ENCODE results near the gene CACNA2D3. TPM values are rescaled to one million over a fixed set of nuclear protein-coding genes. Genes with fewer than 3 reads are reported as not detected.
"Not testable (repeated sequence)": the region's sequence is repeated elsewhere in the genome, so short reads cannot be mapped to it uniquely, and the experiment has no call there.

Gene CACNA2D3
- total RNA-seq, 1 donor from 2014 or later, result not detected

GRCh38 chr3:54099381-54099780, 23.0 kb upstream of the CACNA2D3 start:
- Histone ChIP-seq H3F3A (ENCODE audit: low read depth) (peaks cover 12% of the 10 kb centered on the region), H3K79me2 (ENCODE audit: low read depth) (no peaks in the 10 kb centered on the region), H3K27ac (no peak overlapping the region), H3K36me3 (no peaks in the 10 kb centered on the region), H3K27me3 (no peaks in the 10 kb centered on the region), H3K4me2 (no peak overlapping the region), H4K20me1 (ENCODE audit: low read depth) (no peaks in the 10 kb centered on the region), H3K4me1 (peaks cover 8% of the 10 kb centered on the region), H3K9ac (no peak overlapping the region), H3K9me3 (ENCODE audit: low read depth) (no peaks in the 10 kb centered on the region), H3K4me3 (no peak overlapping the region), H2AFZ (replicated peaks) (no peak overlapping the region)
- TF ChIP-seq EZH2 (IDR thresholded peaks at IDR 0.05), result no peak
- TF ChIP-seq CTCF (IDR thresholded peaks at IDR 0.05), result no peak
- no peak for TF ChIP-seq EZH2phosphoT487 (IDR thresholded peaks at IDR 0.05)
- Mint-ChIP-seq H3K4me3 (no peak overlapping the region), H3K27me3 (ENCODE audit: insufficient read depth, low read depth) (peaks cover 4% of the 10 kb centered on the region), H3K27ac (no peak overlapping the region), H3K36me3 (no peaks in the 10 kb centered on the region), H3K9me3 (no peaks in the 10 kb centered on the region), H3K4me1 (no peaks in the 10 kb centered on the region)
- DNase-seq (ENCODE audit: low spot score), result no peak

DNA sequence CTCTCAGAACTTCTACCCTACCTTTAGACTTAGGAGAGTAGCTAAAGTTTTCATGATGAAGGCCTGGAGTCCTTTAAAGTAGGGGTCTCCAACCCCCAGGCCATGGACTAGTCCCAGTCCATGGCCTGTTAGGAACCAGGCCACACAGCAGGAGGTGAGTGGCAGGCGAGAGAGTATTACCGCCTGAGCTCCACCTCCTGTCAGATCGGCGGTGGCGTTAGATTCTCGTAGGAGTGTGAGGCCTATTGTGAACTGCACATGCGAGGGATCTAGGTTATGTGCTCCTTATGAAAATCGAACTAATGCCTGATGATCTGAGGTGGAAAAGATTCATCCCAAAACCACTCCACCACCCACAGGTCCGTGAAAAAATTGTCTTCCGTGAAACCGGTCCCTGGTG, 18.3 kb upstream of the CACNA2D3 start:
- Histone ChIP-seq H3K9ac (no peak overlapping the region), H3K4me2 (no peak overlapping the region), H3K27ac (no peak overlapping the region), H4K20me1 (ENCODE audit: low read depth) (no peaks in the 10 kb centered on the region), H3K27me3 (no peaks in the 10 kb centered on the region), H2AFZ (replicated peaks) (no peak overlapping the region), H3F3A (ENCODE audit: low read depth) (no peaks in the 10 kb centered on the region), H3K4me1 (no peaks in the 10 kb centered on the region), H3K36me3 (no peaks in the 10 kb centered on the region), H3K9me3 (ENCODE audit: low read depth) (peaks cover 8% of the 10 kb centered on the region), H3K79me2 (ENCODE audit: low read depth) (no peaks in the 10 kb centered on the region), H3K4me3 (no peak overlapping the region)
- no peak overlapping the region for H3K4me3 Mint-ChIP-seq
- no peak overlapping the region for H3K27ac Mint-ChIP-seq
- H3K36me3 Mint-ChIP-seq, result no peaks in the 10 kb centered on the region
- H3K9me3 Mint-ChIP-seq, result no peaks in the 10 kb centered on the region
- no peaks in the 10 kb centered on the region for H3K4me1 Mint-ChIP-seq
- TF ChIP-seq EZH2phosphoT487 (IDR thresholded peaks at IDR 0.05) (no peak), CTCF (IDR thresholded peaks at IDR 0.05) (no peak), EZH2 (IDR thresholded peaks at IDR 0.05) (no peak)
- no peak for DNase-seq (ENCODE audit: low spot score)
- H3K27me3 Mint-ChIP-seq (ENCODE audit: insufficient read depth, low read depth), result peaks cover 4% of the 10 kb centered on the region

DNA sequence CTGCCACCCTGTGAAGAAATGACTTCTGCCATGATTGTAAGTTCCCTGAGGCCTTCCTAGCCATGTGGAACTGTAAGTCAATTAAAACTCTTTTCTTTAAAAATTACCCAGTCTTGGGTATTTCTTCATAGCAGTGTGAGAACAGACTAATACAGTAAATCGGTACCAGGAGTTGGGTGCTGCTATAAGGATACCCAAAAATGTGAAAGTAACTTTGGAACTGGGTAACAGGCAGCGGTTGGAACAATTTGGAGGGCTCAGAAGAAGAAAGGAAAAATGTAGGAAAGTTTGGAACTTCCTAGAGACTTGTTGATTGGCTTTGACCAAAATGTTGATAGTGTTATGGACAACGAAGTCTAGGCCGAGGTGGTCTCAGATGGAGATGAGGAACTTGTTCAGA, 6.2 kb upstream of the CACNA2D3 start:
- not testable (repeated sequence) for H3K79me2 ChIP-seq (ENCODE audit: low read depth); H2AFZ ChIP-seq (replicated peaks); H3K4me3 Mint-ChIP-seq; H3K9me3 ChIP-seq (ENCODE audit: low read depth); H3K4me1 Mint-ChIP-seq; H3K27ac ChIP-seq; H3F3A ChIP-seq (ENCODE audit: low read depth); H3K36me3 Mint-ChIP-seq; DNase-seq (ENCODE audit: low spot score); H3K9ac ChIP-seq; H3K27ac Mint-ChIP-seq; H3K4me3 ChIP-seq; H3K4me2 ChIP-seq; H3K36me3 ChIP-seq
- Histone ChIP-seq H3K27me3 (peaks cover 40% of the 10 kb centered on the region), H3K4me1 (peaks cover 13% of the 10 kb centered on the region), H4K20me1 (ENCODE audit: low read depth) (peaks cover 13% of the 10 kb centered on the region)
- H3K27me3 Mint-ChIP-seq (ENCODE audit: insufficient read depth, low read depth), result peaks cover 35% of the 10 kb centered on the region
- H3K9me3 Mint-ChIP-seq, result peaks cover 12% of the 10 kb centered on the region

GRCh38 chr3:54120657-54121413, 1.5 kb upstream of the CACNA2D3 start:
- Mint-ChIP-seq H3K27ac (no peak overlapping the region), H3K9me3 (peaks cover 10% of the 10 kb centered on the region), H3K36me3 (no peaks in the 10 kb centered on the region), H3K4me1 (peaks cover 14% of the 10 kb centered on the region), H3K4me3 (peak overlapping the region; percentile 82), H3K27me3 (ENCODE audit: insufficient read depth, low read depth) (peaks cover 51% of the 10 kb centered on the region)
- Histone ChIP-seq H3K9ac (no peak overlapping the region), H3K4me3 (peak overlapping the region; percentile 68), H3K9me3 (ENCODE audit: low read depth) (peaks cover 4% of the 10 kb centered on the region), H4K20me1 (ENCODE audit: low read depth) (peaks cover 17% of the 10 kb centered on the region), H3K27me3 (peaks cover 87% of the 10 kb centered on the region), H3K79me2 (ENCODE audit: low read depth) (no peaks in the 10 kb centered on the region), H3K36me3 (no peaks in the 10 kb centered on the region), H3K4me2 (peak overlapping the region; percentile 98), H3K4me1 (peaks cover 10% of the 10 kb centered on the region), H3K27ac (no peak overlapping the region), H2AFZ (replicated peaks) (peak overlapping the region; percentile 81), H3F3A (ENCODE audit: low read depth) (no peaks in the 10 kb centered on the region)
- peak; percentile 52 for DNase-seq (ENCODE audit: low spot score)
- no peak for TF ChIP-seq CTCF (IDR thresholded peaks at IDR 0.05)
- TF ChIP-seq EZH2 (IDR thresholded peaks at IDR 0.05), result peak; percentile 91
- TF ChIP-seq EZH2phosphoT487 (IDR thresholded peaks at IDR 0.05), result peak; percentile 84
